MCF 10A (cell line): ENCODE measurements around the gene CAPSL. TPM values are rescaled to one million over a fixed set of nuclear protein-coding genes. Genes with fewer than 3 reads are reported as not detected.

Experiments used
- BruUV-seq: library from RNA; stranded (reverse); fragments of 400-500 nt; replicated peaks from 2 replicates; lab custom pipeline; 2021; lab: Mats Ljungman, UMichigan
- CTCF ChIA-PET: fragments of 300-600 bp; sonication (Branson Sonifier 250); formaldehyde crosslinking; extraction: SDS; loops from one replicate; lab custom pipeline; 2021; ENCODE audit warnings: antibody characterized with exemption, inconsistent platforms; lab: Yijun Ruan, JAX
- POLR2A ChIA-PET: fragments of 300-600, 350-650 bp; sonication (Branson Sonifier 250); formaldehyde crosslinking; extraction: SDS; loops from one replicate; lab custom pipeline; 2020; ENCODE audit warnings: antibody characterized with exemption, inconsistent platforms; lab: Yijun Ruan, JAX
- DNase-seq: peaks from one replicate; pipeline ENCODE4 v3.0.0-alpha.2; 2018; ENCODE audit not compliant: unreplicated experiment
- H3K27ac Mint-ChIP-seq: one replicate; pipeline ENCODE4 v1.8.0; 2022; ENCODE audit warnings: mild to moderate bottlenecking, low read depth, mixed read lengths; ENCODE audit not compliant: unreplicated experiment
- H3K27me3 Mint-ChIP-seq: one replicate; pipeline ENCODE4 v1.8.0; 2022; ENCODE audit warnings: mixed read lengths; ENCODE audit not compliant: insufficient read depth, unreplicated experiment
- H3K36me3 Mint-ChIP-seq: one replicate; pipeline ENCODE4 v1.8.0; 2022; ENCODE audit warnings: mild to moderate bottlenecking, moderate library complexity, mixed read lengths; ENCODE audit not compliant: insufficient read depth, unreplicated experiment
- H3K4me1 Mint-ChIP-seq: one replicate; pipeline ENCODE4 v1.8.0; 2022; ENCODE audit warnings: mixed read lengths; ENCODE audit not compliant: insufficient read depth, unreplicated experiment
- H3K4me3 Mint-ChIP-seq: one replicate; pipeline ENCODE4 v1.8.0; 2022; ENCODE audit warnings: mild to moderate bottlenecking, moderate library complexity, mixed read lengths; ENCODE audit not compliant: unreplicated experiment
- H3K9me3 Mint-ChIP-seq: one replicate; pipeline ENCODE4 v1.8.0; 2022; ENCODE audit warnings: mixed read lengths; ENCODE audit not compliant: unreplicated experiment
- CTCF ChIP-seq: fragments of 200-600 bp; IDR thresholded peaks from one replicate; pipeline ENCODE4 v1.8.0; 2022; ENCODE audit warnings: antibody characterized with exemption, mild to moderate bottlenecking; ENCODE audit not compliant: unreplicated experiment
- intact Hi-C: fragments of 100-400 bp; cut with micrococcal nuclease; formaldehyde crosslinking; loops from 2 replicates; pipeline ENCODE4 v1.14.1; 2022
- total RNA-seq: library from RNA; stranded (reverse); gene quantifications from 2 replicates; pipeline ENCODE4 v1.2.3, GENCODE V29; 2022

The CAPSL gene
- total RNA-seq, 1 experiment from 2014 or later, result not detected

GRCh38 chr5:35870605-35871004 is 67.8 kb downstream of the CAPSL start:
- intact Hi-C loops, result no loop called here
- H3K27me3 Mint-ChIP-seq, result no peaks in the 10 kb centered on the region
- no peak overlapping the region for H3K27ac Mint-ChIP-seq
- POLR2A ChIA-PET, result no interaction called here
- CTCF ChIA-PET, result no interaction called here
- no peaks in the 10 kb centered on the region for H3K36me3 Mint-ChIP-seq
- DNase-seq, result no peak
- TF ChIP-seq CTCF, result no peak
- no peaks in the 10 kb centered on the region for H3K4me1 Mint-ChIP-seq
- H3K9me3 Mint-ChIP-seq, result no peaks in the 10 kb centered on the region
- no peak overlapping the region for H3K4me3 Mint-ChIP-seq
- no TSS peak for BruUV-seq

- no peaks in the 10 kb centered on the region for H3K36me3 Mint-ChIP-seq
- DNase-seq, result no peak
- no peak for TF ChIP-seq CTCF
- intact Hi-C loops, result no loop called here
- H3K27me3 Mint-ChIP-seq, result no peaks in the 10 kb centered on the region
- H3K4me1 Mint-ChIP-seq, result no peaks in the 10 kb centered on the region
- no TSS peak for BruUV-seq
- ChIA-PET POLR2A (no interaction called here), CTCF (interaction anchor here (0.7 kb wide), 1 partner anchor 51 kb away, joined by 3 read pairs; no protein-coding TSS in a partner anchor)
- no peak overlapping the region for H3K4me3 Mint-ChIP-seq
- H3K9me3 Mint-ChIP-seq, result no peaks in the 10 kb centered on the region
- H3K27ac Mint-ChIP-seq, result no peak overlapping the region
These were observed 68.6 kb downstream of the CAPSL start for GRCh38 chr5:35869685-35870277.

DNA sequence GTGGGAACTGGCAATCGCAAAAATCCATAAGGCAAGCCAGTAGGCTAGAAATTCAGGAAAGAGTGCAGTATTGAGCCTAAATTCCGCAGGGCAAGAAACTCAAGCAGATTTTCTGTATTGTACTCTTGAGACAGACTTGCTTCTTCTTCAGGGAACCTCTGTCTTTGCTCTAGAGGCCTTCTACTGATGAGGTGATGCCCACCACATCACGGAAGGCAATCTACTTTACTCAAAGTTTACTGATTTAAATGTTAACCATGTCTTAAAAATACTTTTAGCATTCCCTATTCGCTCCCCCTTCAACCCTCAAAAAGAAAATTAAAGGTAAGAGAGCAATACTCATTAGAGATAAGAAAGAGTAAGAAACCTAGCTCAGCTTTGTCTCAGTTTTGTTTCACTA is 70.4 kb downstream of the CAPSL start:
- no TSS peak for BruUV-seq
- no peaks in the 10 kb centered on the region for H3K36me3 Mint-ChIP-seq
- no peaks in the 10 kb centered on the region for H3K4me1 Mint-ChIP-seq
- no peaks in the 10 kb centered on the region for H3K27me3 Mint-ChIP-seq
- DNase-seq, result no peak
- intact Hi-C loops, result no loop called here
- peak overlapping the region; percentile 58 for H3K27ac Mint-ChIP-seq
- POLR2A ChIA-PET, result interaction anchor here (1.2 kb wide), 1 partner anchor 10 kb away, joined by 3 read pairs; no protein-coding TSS in a partner anchor
- no peak overlapping the region for H3K4me3 Mint-ChIP-seq
- CTCF ChIA-PET, result no interaction called here
- TF ChIP-seq CTCF, result no peak
- no peaks in the 10 kb centered on the region for H3K9me3 Mint-ChIP-seq

DNA sequence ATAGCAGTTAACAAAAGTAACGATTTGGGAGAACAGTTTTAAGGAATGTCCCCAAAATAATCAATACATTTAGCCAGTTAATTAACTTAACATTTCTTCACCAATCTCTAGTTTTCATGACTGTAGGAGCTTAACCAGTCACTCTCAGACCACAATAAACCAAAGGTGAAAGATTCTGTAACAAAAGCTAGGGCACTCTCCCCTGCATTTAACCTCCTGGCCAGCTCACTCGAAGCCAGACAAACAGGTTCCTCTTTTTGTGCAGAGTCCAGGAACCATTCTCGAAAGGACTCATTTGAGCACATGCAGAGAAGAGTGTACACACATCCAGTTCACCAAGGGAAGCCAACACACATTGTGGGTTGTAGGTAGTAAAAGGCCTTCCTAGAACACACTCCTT is 75.3 kb downstream of the CAPSL start:
- no peaks in the 10 kb centered on the region for H3K36me3 Mint-ChIP-seq
- DNase-seq, result no peak
- H3K27me3 Mint-ChIP-seq, result no peaks in the 10 kb centered on the region
- CTCF ChIA-PET, result interaction anchor here (0.6 to 1.5 kb wide), 4 partner anchors 9 to 355 kb away, joined by 3 read pairs; no protein-coding TSS in a partner anchor
- H3K27ac Mint-ChIP-seq, result no peak overlapping the region
- no peak overlapping the region for H3K4me3 Mint-ChIP-seq
- TF ChIP-seq CTCF, result no peak
- BruUV-seq, result no TSS peak
- no peaks in the 10 kb centered on the region for H3K9me3 Mint-ChIP-seq
- POLR2A ChIA-PET, result no interaction called here
- peaks cover under 1% of the 10 kb centered on the region for H3K4me1 Mint-ChIP-seq
- intact Hi-C loops, result no loop called here
